OCI-LY1 (cell line): ENCODE results near the gene PNO1.

Experiments used
- H2AFZ ChIP-seq: fragments of 200-600 bp; sonication (generic), shearing (Covaris generic); 2 replicates; pipeline ENCODE4 v1.6.0; 2014; ENCODE audit warnings: antibody characterized with exemption, mild to moderate bottlenecking, low read length
- H3F3A ChIP-seq: fragments of 200-600 bp; sonication (generic), shearing (Covaris generic); 2 replicates; pipeline ENCODE4 v1.6.0; 2014; ENCODE audit warnings: mild to moderate bottlenecking, antibody characterized with exemption, low read length, moderate library complexity; ENCODE audit not compliant: insufficient read depth
- H3K27ac ChIP-seq: fragments of 200-600 bp; sonication (generic); 2 replicates; pipeline ENCODE4 v1.5.1; 2014; ENCODE audit warnings: low read length, mixed run types, mild to moderate bottlenecking, low read depth; ENCODE audit not compliant: poor library complexity, severe bottlenecking
- H3K27me3 ChIP-seq: fragments of 200-600 bp; sonication (generic); 2 replicates; pipeline ENCODE4 v1.6.0; 2014; ENCODE audit warnings: antibody characterized with exemption, mild to moderate bottlenecking, low read length, moderate library complexity; ENCODE audit not compliant: insufficient read depth
- H3K36me3 ChIP-seq: fragments of 200-600 bp; sonication (generic); 2 replicates; pipeline ENCODE4 v1.6.1; 2014; ENCODE audit warnings: mild to moderate bottlenecking, antibody characterized with exemption, low read length, moderate library complexity, mixed read lengths; ENCODE audit not compliant: insufficient read depth
- H3K4me1 ChIP-seq: fragments of 200-600 bp; sonication (generic); 2 replicates; pipeline ENCODE4 v1.5.1; 2014; ENCODE audit warnings: mild to moderate bottlenecking, low read length, moderate library complexity; ENCODE audit not compliant: insufficient read depth, severe bottlenecking
- H3K4me2 ChIP-seq: fragments of 200-600 bp; sonication (generic), shearing (Covaris generic); 2 replicates; pipeline ENCODE4 v1.6.1; 2014; ENCODE audit warnings: low read length
- H3K4me3 ChIP-seq: fragments of 200-600 bp; sonication (generic); 2 replicates; pipeline ENCODE4 v1.5.1; 2014; ENCODE audit warnings: low read length, low read depth, mild to moderate bottlenecking, mixed read lengths; ENCODE audit not compliant: poor library complexity, severe bottlenecking
- H3K79me2 ChIP-seq: fragments of 200-600 bp; shearing (Covaris generic); 2 replicates; pipeline ENCODE4 v1.6.1; 2016; ENCODE audit warnings: mixed run types, low read length, mixed read lengths; ENCODE audit not compliant: insufficient read depth
- H3K9ac ChIP-seq: fragments of 200-600 bp; sonication (generic), shearing (Covaris generic); 2 replicates; pipeline ENCODE4 v1.6.1; 2014; ENCODE audit warnings: mild to moderate bottlenecking, low read length, mixed read lengths
- H3K9me2 ChIP-seq: fragments of 200-600 bp; sonication (generic), shearing (Covaris generic); 2 replicates; pipeline ENCODE4 v1.6.1; 2014; ENCODE audit warnings: low read depth, mild to moderate bottlenecking, low read length, mixed read lengths
- H3K9me3 ChIP-seq: fragments of 200-600 bp; shearing (Covaris generic); 2 replicates; pipeline ENCODE4 v1.6.1; 2014; ENCODE audit warnings: low read length, mixed read lengths
- H4K20me1 ChIP-seq: fragments of 200-600 bp; sonication (generic), shearing (Covaris generic); 2 replicates; pipeline ENCODE4 v1.6.0; 2016; ENCODE audit warnings: mild to moderate bottlenecking, low read length; ENCODE audit not compliant: insufficient read depth
- CTCF ChIP-seq: fragments of 200-600 bp; sonication (generic), shearing (Covaris generic); IDR thresholded peaks from 2 replicates; pipeline ENCODE4 v1.5.1; 2017; ENCODE audit warnings: mild to moderate bottlenecking, antibody characterized with exemption, low read length, moderate library complexity, mixed read lengths
- EZH2 ChIP-seq: fragments of 200-600 bp; sonication (generic), shearing (Covaris generic); IDR thresholded peaks from 2 replicates; pipeline ENCODE4 v1.8.0; 2017; ENCODE audit warnings: borderline replicate concordance, mixed run types, mild to moderate bottlenecking, antibody characterized with exemption, low read length, moderate library complexity, mixed read lengths

Gene PNO1

DNA sequence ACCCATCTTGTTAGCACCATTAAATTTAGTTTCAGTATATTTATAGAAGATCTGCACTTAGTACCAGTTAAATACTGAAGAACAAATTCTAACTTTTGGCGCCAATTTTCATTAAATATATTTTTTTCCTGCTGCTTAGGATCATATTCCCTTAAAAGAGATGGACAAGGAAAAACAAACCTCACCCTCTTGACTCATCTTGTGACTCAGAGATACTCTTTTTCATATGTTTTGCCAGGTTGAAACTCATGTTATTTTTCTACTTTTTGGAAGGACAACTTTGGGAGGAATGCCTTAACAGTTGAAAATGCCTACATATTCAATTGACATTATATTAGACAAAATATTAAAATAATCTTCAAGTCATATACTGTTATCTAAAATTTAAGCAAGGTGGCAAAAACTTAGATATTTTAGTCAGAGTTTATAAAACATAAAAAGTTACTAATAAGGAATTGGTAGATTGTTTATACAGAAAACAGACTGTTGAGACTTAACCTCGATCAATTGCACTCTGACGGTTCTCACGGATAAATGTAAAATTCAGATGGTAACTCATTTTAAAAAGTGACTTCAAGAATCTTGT, 36.2 kb downstream of the PNO1 start:
- Histone ChIP-seq H3K9me3 (no peaks in the 10 kb centered on the region), H3K79me2 (peaks cover 92% of the 10 kb centered on the region), H3K4me3 (no peak overlapping the region), H3K9ac (no peak overlapping the region), H4K20me1 (0 out of 2 replicates have a peak, but pooled peaks cover 4% of the 10 kb centered on the region), H3K27me3 (no peaks in the 10 kb centered on the region), H3K4me1 (peaks cover 37% of the 10 kb centered on the region), H2AFZ (no peak overlapping the region), H3F3A (no peaks in the 10 kb centered on the region), H3K9me2 (no peaks in the 10 kb centered on the region), H3K27ac (no peak overlapping the region), H3K36me3 (peaks cover 6% of the 10 kb centered on the region; the same call in 1 of the 2 replicates), H3K4me2 (no peak overlapping the region)
- TF ChIP-seq EZH2 (no peak), CTCF (no peak)

GRCh38 chr2:68195096-68195495, 37.4 kb downstream of the PNO1 start:
- H3K9me3 ChIP-seq: no peaks in the 10 kb centered on the region
- no peak overlapping the region; the same call in 1 of the 2 replicates for H3K9ac ChIP-seq
- H3K36me3 ChIP-seq: peaks cover 6% of the 10 kb centered on the region; the same call in 1 of the 2 replicates
- H3K79me2 ChIP-seq: peaks cover 90% of the 10 kb centered on the region
- H3K4me1 ChIP-seq: peaks cover 36% of the 10 kb centered on the region
- H3K4me3 ChIP-seq: no peak overlapping the region
- H3K4me2 ChIP-seq: no peak overlapping the region
- no peaks in the 10 kb centered on the region for H3K9me2 ChIP-seq
- no peak overlapping the region for H2AFZ ChIP-seq
- H3K27me3 ChIP-seq: no peaks in the 10 kb centered on the region
- peaks cover 5% of the 10 kb centered on the region; the same call in 1 of the 2 replicates for H3F3A ChIP-seq
- TF ChIP-seq EZH2: no peak
- 0 out of 2 replicates have a peak, but pooled peaks cover 4% of the 10 kb centered on the region for H4K20me1 ChIP-seq
- H3K27ac ChIP-seq: no peak overlapping the region

DNA sequence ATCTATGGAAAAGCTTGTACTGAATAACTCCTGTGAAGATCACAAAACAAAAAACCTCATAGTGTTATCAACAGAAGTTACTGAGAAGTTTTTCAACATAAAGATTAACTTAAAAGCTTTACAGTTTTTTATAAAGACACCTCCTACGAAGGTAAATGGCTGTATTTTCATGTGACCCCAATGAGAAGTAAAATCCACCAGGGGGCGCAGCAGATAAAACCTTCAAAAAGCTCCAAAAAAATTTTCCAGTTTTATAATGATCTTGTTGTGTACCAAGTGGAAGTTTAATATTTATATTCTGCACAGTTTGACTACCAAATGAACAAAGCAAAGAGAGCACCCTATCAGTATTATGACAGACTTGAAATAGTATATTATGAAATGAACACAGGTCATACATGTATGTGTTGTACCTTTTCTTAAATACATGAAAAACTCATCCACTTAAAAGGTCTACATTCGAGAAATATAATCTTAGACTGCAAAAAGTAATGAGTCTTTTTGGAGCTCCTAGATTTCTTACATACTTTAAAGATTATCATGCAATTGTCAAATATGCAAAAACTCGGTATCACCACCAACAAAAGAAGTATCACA, 38.5 kb downstream of the PNO1 start:
- Histone ChIP-seq H3K79me2 (peaks cover 90% of the 10 kb centered on the region), H3K4me1 (peaks cover 36% of the 10 kb centered on the region)
- TF ChIP-seq CTCF (peak; percentile 77), EZH2 (no peak)

More for the DNA sequence above, 38.5 kb downstream of the PNO1 start:
- Histone ChIP-seq H3K4me2 (no peak overlapping the region), H4K20me1 (0 out of 2 replicates have a peak, but pooled peaks cover 4% of the 10 kb centered on the region), H3K27me3 (no peaks in the 10 kb centered on the region), H3K9me3 (no peaks in the 10 kb centered on the region), H3K9ac (no peak overlapping the region), H3K4me3 (no peak overlapping the region), H2AFZ (no peak overlapping the region), H3F3A (peaks cover 9% of the 10 kb centered on the region; the same call in 1 of the 2 replicates), H3K27ac (peak overlapping the region; percentile 0), H3K36me3 (peaks cover 6% of the 10 kb centered on the region; the same call in 1 of the 2 replicates), H3K9me2 (no peaks in the 10 kb centered on the region)
